ENCODE measurements around the gene DDX50.

DDX50 gene

GRCh38 chr10:68955355-68955831, 54.3 kb downstream of the DDX50 start:
- Histone ChIP-seq H3K36me3 (ENCODE audit: control insufficient read depth in 1 of 2, insufficient read depth in 2 of 2, low read depth in 1 of 2, low read length in 2 of 2) (peaks cover 3 to 25% of the 10 kb centered on the region in 2 experiments), H3K9me3 (ENCODE audit: control insufficient read depth, low read length) (no peaks in the 10 kb centered on the region), H4K91ac (ENCODE audit: low read length) (no peak overlapping the region), H3K79me1 (replicated peaks; ENCODE audit: low read length, poor library complexity, severe bottlenecking) (peaks cover 2% of the 10 kb centered on the region), H4K8ac (ENCODE audit: low read length) (peak overlapping the region; percentile 12), H3K27me3 (ENCODE audit: control insufficient read depth in 1 of 2, insufficient read depth in 1 of 2, low read length in 2 of 2) (no peaks in the 10 kb centered on the region), H2BK120ac (ENCODE audit: low read depth, low read length) (no peak overlapping the region), H3K18ac (ENCODE audit: low read depth in 1 of 2, low read length in 2 of 2) (peak overlapping the region in 1 of 2 experiments; percentile 52), H3K4me1 (ENCODE audit: control insufficient read depth, insufficient read depth, low read depth, low read length) (peaks cover 5% of the 10 kb centered on the region), H2BK12ac (ENCODE audit: low read length in 2 of 2) (no peak overlapping the region), H3K4me3 (ENCODE audit: insufficient read depth in 1 of 2, low read depth in 1 of 2, low read length in 2 of 2) (peak overlapping the region; percentile 84 to 95), H3K23ac (ENCODE audit: low read length in 2 of 2) (no peak overlapping the region), H3K4me2 (ENCODE audit: low read length, poor library complexity, severe bottlenecking) (peak overlapping the region; percentile 86), H2BK15ac (ENCODE audit: low read depth, poor library complexity, severe bottlenecking) (no peak overlapping the region), H3K4ac (ENCODE audit: low read depth in 1 of 2, low read length in 2 of 2) (no peak overlapping the region), H3K9ac (ENCODE audit: low read length) (peak overlapping the region; percentile 98), H3K27ac (ENCODE audit: low read length, poor library complexity, severe bottlenecking) (peak overlapping the region; percentile 88), H3K14ac (ENCODE audit: low read length in 2 of 2) (peak overlapping the region in 1 of 2 experiments; percentile 15), H2BK5ac (ENCODE audit: low read depth, low read length, poor library complexity, severe bottlenecking) (no peak overlapping the region), H2AFZ (ENCODE audit: low read depth, low read length) (no peak overlapping the region), H2AK5ac (ENCODE audit: low read length, severe bottlenecking) (no peak overlapping the region)
- 20% methylated on average over 13 of the region's 16 CpGs for WGBS
- DNase-seq: no peak

GRCh38 chr10:68955832-68956532, 54.9 kb downstream of the DDX50 start, which contains the start of gene DDX21:
TSS of gene DDX21 (plus strand) at chr10:68956170. CDS start at chr10:68956226, 56 bp downstream.
- peak within 1 kb of the TSS; percentile 83 for H2AFZ ChIP-seq (ENCODE audit: low read depth, low read length)
- peak within 1 kb of the TSS; percentile 44 to 60 for H3K18ac ChIP-seq (ENCODE audit: low read depth in 1 of 2, low read length in 2 of 2)
- H3K4me3 ChIP-seq (ENCODE audit: insufficient read depth in 1 of 2, low read depth in 1 of 2, low read length in 2 of 2): peak within 1 kb of the TSS; percentile 84 to 95
- peak within 1 kb of the TSS; percentile 52 for H2BK120ac ChIP-seq (ENCODE audit: low read depth, low read length)
- H4K91ac ChIP-seq (ENCODE audit: low read length): peak within 1 kb of the TSS; percentile 87
- DNase-seq: peak; percentile 97
- no peaks in the 10 kb centered on the region for H3K27me3 ChIP-seq (ENCODE audit: control insufficient read depth in 1 of 2, insufficient read depth in 1 of 2, low read length in 2 of 2)
- peak within 1 kb of the TSS in 1 of 2 experiments; percentile 32 for H2BK12ac ChIP-seq (ENCODE audit: low read length in 2 of 2)
- peak within 1 kb of the TSS; percentile 81 for H4K8ac ChIP-seq (ENCODE audit: low read length)
- H3K9ac ChIP-seq (ENCODE audit: low read length): peak within 1 kb of the TSS; percentile 98
- H2BK5ac ChIP-seq (ENCODE audit: low read depth, low read length, poor library complexity, severe bottlenecking): peak within 1 kb of the TSS; percentile 15
- H2AK5ac ChIP-seq (ENCODE audit: low read length, severe bottlenecking): no peak within 1 kb of the TSS
- H2BK15ac ChIP-seq (ENCODE audit: low read depth, poor library complexity, severe bottlenecking): no peak within 1 kb of the TSS
- peak within 1 kb of the TSS; percentile 84 to 88 for H3K4ac ChIP-seq (ENCODE audit: low read depth in 1 of 2, low read length in 2 of 2)
- H3K27ac ChIP-seq (ENCODE audit: low read length, poor library complexity, severe bottlenecking): peak within 1 kb of the TSS; percentile 88
- no peaks in the 10 kb centered on the region for H3K9me3 ChIP-seq (ENCODE audit: control insufficient read depth, low read length)
- peaks cover 5% of the 10 kb centered on the region for H3K4me1 ChIP-seq (ENCODE audit: control insufficient read depth, insufficient read depth, low read depth, low read length)
- WGBS: under 1% methylated on average over 53 of the region's 53 CpGs
- H3K36me3 ChIP-seq (ENCODE audit: control insufficient read depth in 1 of 2, insufficient read depth in 2 of 2, low read depth in 1 of 2, low read length in 2 of 2): peaks cover 3 to 25% of the 10 kb centered on the region in 2 experiments
- H3K79me1 ChIP-seq (replicated peaks; ENCODE audit: low read length, poor library complexity, severe bottlenecking): peaks cover 2% of the 10 kb centered on the region
- H3K4me2 ChIP-seq (ENCODE audit: low read length, poor library complexity, severe bottlenecking): peak within 1 kb of the TSS; percentile 86
- peak within 1 kb of the TSS in 1 of 2 experiments; percentile 15 for H3K14ac ChIP-seq (ENCODE audit: low read length in 2 of 2)
- no peak within 1 kb of the TSS for H3K23ac ChIP-seq (ENCODE audit: low read length in 2 of 2)

GRCh38 chr10:68957284-68957615, 56.1 kb downstream of the DDX50 start:
- peaks cover 3% of the 10 kb centered on the region for H3K79me1 ChIP-seq (replicated peaks; ENCODE audit: low read length, poor library complexity, severe bottlenecking)
- H2BK120ac ChIP-seq (ENCODE audit: low read depth, low read length): no peak overlapping the region
- H2BK12ac ChIP-seq (ENCODE audit: low read length in 2 of 2): no peak overlapping the region
- H3K9ac ChIP-seq (ENCODE audit: low read length): peak overlapping the region; percentile 98
- DNase-seq: no peak
- H4K91ac ChIP-seq (ENCODE audit: low read length): no peak overlapping the region
- peak overlapping the region; percentile 55 for H3K4me2 ChIP-seq (ENCODE audit: low read length, poor library complexity, severe bottlenecking)
- H3K27ac ChIP-seq (ENCODE audit: low read length, poor library complexity, severe bottlenecking): no peak overlapping the region
- H3K27me3 ChIP-seq (ENCODE audit: control insufficient read depth in 1 of 2, insufficient read depth in 1 of 2, low read length in 2 of 2): no peaks in the 10 kb centered on the region
- peaks cover 5% of the 10 kb centered on the region for H3K4me1 ChIP-seq (ENCODE audit: control insufficient read depth, insufficient read depth, low read depth, low read length)
- no peak overlapping the region for H2BK5ac ChIP-seq (ENCODE audit: low read depth, low read length, poor library complexity, severe bottlenecking)
- peaks cover 1 to 31% of the 10 kb centered on the region in 2 experiments for H3K36me3 ChIP-seq (ENCODE audit: control insufficient read depth in 1 of 2, insufficient read depth in 2 of 2, low read depth in 1 of 2, low read length in 2 of 2)
- H3K18ac ChIP-seq (ENCODE audit: low read depth in 1 of 2, low read length in 2 of 2): peak overlapping the region in 1 of 2 experiments; percentile 8
- H3K4me3 ChIP-seq (ENCODE audit: insufficient read depth in 1 of 2, low read depth in 1 of 2, low read length in 2 of 2): peak overlapping the region; percentile 84 to 95
- no peak overlapping the region for H3K23ac ChIP-seq (ENCODE audit: low read length in 2 of 2)
- H2AK5ac ChIP-seq (ENCODE audit: low read length, severe bottlenecking): no peak overlapping the region
- no peak overlapping the region for H4K8ac ChIP-seq (ENCODE audit: low read length)
- no peaks in the 10 kb centered on the region for H3K9me3 ChIP-seq (ENCODE audit: control insufficient read depth, low read length)
- no peak overlapping the region for H3K14ac ChIP-seq (ENCODE audit: low read length in 2 of 2)
- 41% methylated on average over 7 of the region's 7 CpGs for WGBS
- peak overlapping the region in 1 of 2 experiments; percentile 15 for H3K4ac ChIP-seq (ENCODE audit: low read depth in 1 of 2, low read length in 2 of 2)
- no peak overlapping the region for H2BK15ac ChIP-seq (ENCODE audit: low read depth, poor library complexity, severe bottlenecking)
- no peak overlapping the region for H2AFZ ChIP-seq (ENCODE audit: low read depth, low read length)

- Histone ChIP-seq H3K27me3 (ENCODE audit: control insufficient read depth in 1 of 2, insufficient read depth in 1 of 2, low read length in 2 of 2) (no peaks in the 10 kb centered on the region), H2AK5ac (ENCODE audit: low read length, severe bottlenecking) (no peak overlapping the region), H3K4me2 (ENCODE audit: low read length, poor library complexity, severe bottlenecking) (peak overlapping the region; percentile 55), H3K9me3 (ENCODE audit: control insufficient read depth, low read length) (no peaks in the 10 kb centered on the region), H2BK5ac (ENCODE audit: low read depth, low read length, poor library complexity, severe bottlenecking) (no peak overlapping the region), H3K79me1 (replicated peaks; ENCODE audit: low read length, poor library complexity, severe bottlenecking) (peaks cover 5% of the 10 kb centered on the region), H2BK12ac (ENCODE audit: low read length in 2 of 2) (no peak overlapping the region), H3K36me3 (ENCODE audit: control insufficient read depth in 1 of 2, insufficient read depth in 2 of 2, low read depth in 1 of 2, low read length in 2 of 2) (peaks cover 0 to 35% of the 10 kb centered on the region in 2 experiments), H3K4ac (ENCODE audit: low read depth in 1 of 2, low read length in 2 of 2) (no peak overlapping the region), H3K9ac (ENCODE audit: low read length) (peak overlapping the region; percentile 98), H3K4me3 (ENCODE audit: insufficient read depth in 1 of 2, low read depth in 1 of 2, low read length in 2 of 2) (peak overlapping the region in 1 of 2 experiments; percentile 95), H3K14ac (ENCODE audit: low read length in 2 of 2) (no peak overlapping the region), H2BK120ac (ENCODE audit: low read depth, low read length) (no peak overlapping the region), H2AFZ (ENCODE audit: low read depth, low read length) (no peak overlapping the region), H3K18ac (ENCODE audit: low read depth in 1 of 2, low read length in 2 of 2) (no peak overlapping the region), H2BK15ac (ENCODE audit: low read depth, poor library complexity, severe bottlenecking) (no peak overlapping the region), H3K23ac (ENCODE audit: low read length in 2 of 2) (no peak overlapping the region), H4K91ac (ENCODE audit: low read length) (no peak overlapping the region), H3K4me1 (ENCODE audit: control insufficient read depth, insufficient read depth, low read depth, low read length) (peaks cover 5% of the 10 kb centered on the region), H4K8ac (ENCODE audit: low read length) (no peak overlapping the region), H3K27ac (ENCODE audit: low read length, poor library complexity, severe bottlenecking) (no peak overlapping the region)
- WGBS: 80% methylated on average over 3 of the region's 3 CpGs
- DNase-seq: peak; percentile 18
Measured at GRCh38 chr10:68957654-68958053, 56.5 kb downstream of the DDX50 start.

All from mesenchymal stem cell (in vitro differentiated cells and primary cell).